ENCODE data around the gene SNX9.

DNA sequence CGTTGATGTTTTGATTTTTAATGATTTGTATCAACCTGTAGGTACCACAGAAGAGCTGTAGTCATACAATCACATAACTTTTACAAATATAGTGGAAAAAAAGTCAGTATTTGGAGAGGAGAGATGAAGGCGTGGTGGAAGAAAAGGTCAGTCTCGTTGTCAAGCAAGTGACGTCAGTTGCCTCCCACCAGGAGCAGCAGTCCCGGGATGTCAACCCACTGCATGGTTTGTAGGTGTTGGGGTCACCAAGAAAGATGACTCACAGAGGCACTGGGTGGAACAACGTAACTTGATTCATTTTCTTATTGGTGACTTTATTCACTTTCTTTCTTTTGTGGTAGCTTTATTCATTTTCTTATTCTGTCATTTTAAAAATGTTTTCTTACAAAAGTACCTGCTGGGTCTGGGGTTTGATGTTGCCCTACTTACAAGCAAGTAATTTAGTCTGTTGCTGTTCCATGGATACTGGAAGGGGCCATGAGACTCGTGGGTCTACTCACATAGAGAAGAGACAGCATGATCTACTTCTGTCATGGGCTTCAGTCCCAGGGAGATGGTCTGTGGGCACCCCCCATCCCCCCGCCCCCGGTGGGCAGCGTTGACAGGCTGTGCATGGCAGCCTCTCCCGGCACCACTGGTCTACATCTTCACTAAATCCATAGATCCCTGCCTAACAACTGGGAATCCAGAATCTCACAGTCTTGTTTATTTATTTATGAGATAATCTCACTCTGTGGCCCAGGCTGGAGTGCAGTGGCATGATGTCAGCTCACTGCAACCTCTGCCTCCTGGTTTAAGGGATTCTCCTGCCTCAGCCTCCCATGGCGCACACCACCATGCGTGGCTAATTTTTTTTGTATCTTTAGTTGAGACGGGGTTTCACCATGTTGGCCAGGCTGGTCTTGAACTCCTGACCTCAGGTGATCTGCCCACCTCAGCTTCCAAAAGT, 122.2 kb downstream of the SNX9 start:
- TF ChIP-seq POLR2A (IDR thresholded peaks at IDR 0.05) (no peak), POLR2AphosphoS5 (IDR thresholded peaks at IDR 0.05) (no peak), EP300 (IDR thresholded peaks at IDR 0.05) (no peak)
- TF ChIP-seq, protein P1, sequence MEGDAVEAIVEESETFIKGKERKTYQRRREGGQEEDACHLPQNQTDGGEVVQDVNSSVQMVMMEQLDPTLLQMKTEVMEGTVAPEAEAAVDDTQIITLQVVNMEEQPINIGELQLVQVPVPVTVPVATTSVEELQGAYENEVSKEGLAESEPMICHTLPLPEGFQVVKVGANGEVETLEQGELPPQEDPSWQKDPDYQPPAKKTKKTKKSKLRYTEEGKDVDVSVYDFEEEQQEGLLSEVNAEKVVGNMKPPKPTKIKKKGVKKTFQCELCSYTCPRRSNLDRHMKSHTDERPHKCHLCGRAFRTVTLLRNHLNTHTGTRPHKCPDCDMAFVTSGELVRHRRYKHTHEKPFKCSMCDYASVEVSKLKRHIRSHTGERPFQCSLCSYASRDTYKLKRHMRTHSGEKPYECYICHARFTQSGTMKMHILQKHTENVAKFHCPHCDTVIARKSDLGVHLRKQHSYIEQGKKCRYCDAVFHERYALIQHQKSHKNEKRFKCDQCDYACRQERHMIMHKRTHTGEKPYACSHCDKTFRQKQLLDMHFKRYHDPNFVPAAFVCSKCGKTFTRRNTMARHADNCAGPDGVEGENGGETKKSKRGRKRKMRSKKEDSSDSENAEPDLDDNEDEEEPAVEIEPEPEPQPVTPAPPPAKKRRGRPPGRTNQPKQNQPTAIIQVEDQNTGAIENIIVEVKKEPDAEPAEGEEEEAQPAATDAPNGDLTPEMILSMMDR (IDR thresholded peaks at IDR 0.05) = no peak
